ENCODE data around the gene AIG1.

The AIG1 gene

DNA sequence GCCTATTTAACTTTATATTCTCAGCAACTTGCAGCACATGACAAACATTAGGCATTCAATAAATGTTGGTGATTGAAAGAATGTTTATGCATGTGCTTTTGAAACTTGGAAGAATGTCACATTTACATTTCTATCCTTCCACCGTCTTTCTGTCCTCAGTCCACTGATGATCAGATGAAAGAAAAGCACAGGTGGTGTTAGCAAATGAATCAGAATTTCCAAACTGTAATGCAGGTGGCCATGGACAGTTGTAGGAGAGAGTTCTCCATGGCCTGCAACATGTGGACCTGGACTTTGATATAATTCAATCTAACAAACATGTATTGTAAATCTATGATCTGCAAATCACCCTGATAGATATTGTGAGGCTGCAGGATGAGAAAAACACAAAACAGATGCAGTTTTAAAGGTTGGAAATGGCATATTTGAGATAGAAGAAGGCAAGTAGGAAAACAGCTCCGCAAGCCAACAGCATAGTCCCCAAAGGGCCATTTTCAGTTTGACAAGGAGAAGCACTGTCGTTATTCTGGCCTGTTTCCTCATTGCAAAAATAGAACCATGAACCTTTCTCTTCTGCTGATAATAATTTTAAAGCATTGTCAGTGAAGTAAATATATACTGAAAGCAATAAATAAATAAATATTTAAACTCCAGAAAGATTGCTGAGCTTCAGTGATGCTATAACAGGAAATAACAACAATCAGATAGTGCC is 119.4 kb downstream of the AIG1 start:
- in situ Hi-C loops (cut with MboI; ENCODE audit: low sequenced_read_pairs, unreplicated experiment): no loop called here
- TF ChIP-seq, protein P1, sequence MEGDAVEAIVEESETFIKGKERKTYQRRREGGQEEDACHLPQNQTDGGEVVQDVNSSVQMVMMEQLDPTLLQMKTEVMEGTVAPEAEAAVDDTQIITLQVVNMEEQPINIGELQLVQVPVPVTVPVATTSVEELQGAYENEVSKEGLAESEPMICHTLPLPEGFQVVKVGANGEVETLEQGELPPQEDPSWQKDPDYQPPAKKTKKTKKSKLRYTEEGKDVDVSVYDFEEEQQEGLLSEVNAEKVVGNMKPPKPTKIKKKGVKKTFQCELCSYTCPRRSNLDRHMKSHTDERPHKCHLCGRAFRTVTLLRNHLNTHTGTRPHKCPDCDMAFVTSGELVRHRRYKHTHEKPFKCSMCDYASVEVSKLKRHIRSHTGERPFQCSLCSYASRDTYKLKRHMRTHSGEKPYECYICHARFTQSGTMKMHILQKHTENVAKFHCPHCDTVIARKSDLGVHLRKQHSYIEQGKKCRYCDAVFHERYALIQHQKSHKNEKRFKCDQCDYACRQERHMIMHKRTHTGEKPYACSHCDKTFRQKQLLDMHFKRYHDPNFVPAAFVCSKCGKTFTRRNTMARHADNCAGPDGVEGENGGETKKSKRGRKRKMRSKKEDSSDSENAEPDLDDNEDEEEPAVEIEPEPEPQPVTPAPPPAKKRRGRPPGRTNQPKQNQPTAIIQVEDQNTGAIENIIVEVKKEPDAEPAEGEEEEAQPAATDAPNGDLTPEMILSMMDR (IDR thresholded peaks at IDR 0.05; ENCODE audit: borderline replicate concordance, control extremely low read depth, extremely low read depth, insufficient read depth, missing control alignments): no peak
- no peak for DNase-seq (ENCODE audit: low spot score)

DNA sequence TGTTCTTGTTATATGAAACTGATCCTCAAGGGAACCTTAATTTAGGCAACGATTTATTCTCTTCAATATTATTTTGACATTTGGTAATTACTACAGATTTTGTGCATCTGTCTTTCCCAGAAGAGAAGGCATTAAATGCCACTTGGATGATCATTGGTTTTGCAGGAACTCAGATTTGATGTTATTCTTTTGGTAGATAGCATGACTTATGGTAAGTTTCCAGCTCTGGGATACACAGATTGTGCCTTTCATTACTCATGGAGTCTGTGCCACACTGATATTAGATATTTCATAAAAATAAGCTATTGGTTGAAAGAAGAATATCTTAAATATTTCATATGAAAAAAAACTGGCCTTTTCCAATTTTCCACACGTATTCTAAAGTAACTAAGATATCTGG is 120.1 kb downstream of the AIG1 start:
- no peak for DNase-seq (ENCODE audit: low spot score)

DNA sequence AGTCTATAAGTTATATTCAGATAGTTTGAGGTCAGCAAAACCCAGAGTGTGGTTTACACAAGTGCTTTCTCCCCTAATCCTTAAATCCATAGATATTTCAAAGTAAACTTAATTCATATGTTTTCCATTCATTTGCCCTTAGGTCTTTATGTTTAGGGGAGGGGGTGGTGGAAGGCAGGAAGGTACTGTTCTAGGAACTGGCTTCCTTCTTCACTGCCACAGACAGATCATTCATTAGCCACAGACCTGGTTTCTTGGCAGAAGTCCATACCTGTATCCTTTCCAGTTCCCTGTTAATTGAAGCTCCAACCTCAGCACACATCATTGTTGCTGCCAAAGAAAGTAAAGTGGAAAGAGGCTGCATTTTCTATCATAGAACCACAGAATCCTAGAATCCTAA is 123.0 kb downstream of the AIG1 start:
- TF ChIP-seq, protein P1 (IDR thresholded peaks at IDR 0.05; ENCODE audit: borderline replicate concordance, control extremely low read depth, extremely low read depth, insufficient read depth, missing control alignments): no peak
- in situ Hi-C loops (cut with MboI; ENCODE audit: low sequenced_read_pairs, unreplicated experiment): no loop called here
- DNase-seq (ENCODE audit: low spot score): no peak

More for the DNA sequence above, 120.1 kb downstream of the AIG1 start:
- TF ChIP-seq, protein P1 (IDR thresholded peaks at IDR 0.05; ENCODE audit: borderline replicate concordance, control extremely low read depth, extremely low read depth, insufficient read depth, missing control alignments): no peak
- in situ Hi-C loops (cut with MboI; ENCODE audit: low sequenced_read_pairs, unreplicated experiment): no loop called here

DNA sequence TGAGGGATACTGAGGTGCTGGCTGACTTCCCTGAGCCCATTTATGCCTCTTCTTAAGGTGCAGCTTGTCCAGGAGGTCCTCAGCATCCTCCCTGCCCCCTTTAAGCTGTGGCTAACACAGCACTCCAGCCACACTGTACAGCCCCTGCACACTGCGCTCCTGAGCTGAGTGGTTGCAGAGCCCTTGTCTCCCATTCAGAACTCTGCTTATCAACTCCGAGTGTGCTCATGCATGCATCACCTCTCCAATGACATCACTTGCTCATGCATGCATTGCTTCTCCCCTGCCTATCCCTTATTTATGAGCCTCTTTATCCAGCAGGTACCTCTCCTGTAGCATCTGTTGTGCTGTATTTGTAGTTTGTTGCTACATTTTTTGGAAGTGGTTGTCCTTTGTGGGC is 124.6 kb downstream of the AIG1 start:
- in situ Hi-C loops (cut with MboI; ENCODE audit: low sequenced_read_pairs, unreplicated experiment): no loop called here
- TF ChIP-seq, protein P1 (IDR thresholded peaks at IDR 0.05; ENCODE audit: borderline replicate concordance, control extremely low read depth, extremely low read depth, insufficient read depth, missing control alignments): no peak

DNA sequence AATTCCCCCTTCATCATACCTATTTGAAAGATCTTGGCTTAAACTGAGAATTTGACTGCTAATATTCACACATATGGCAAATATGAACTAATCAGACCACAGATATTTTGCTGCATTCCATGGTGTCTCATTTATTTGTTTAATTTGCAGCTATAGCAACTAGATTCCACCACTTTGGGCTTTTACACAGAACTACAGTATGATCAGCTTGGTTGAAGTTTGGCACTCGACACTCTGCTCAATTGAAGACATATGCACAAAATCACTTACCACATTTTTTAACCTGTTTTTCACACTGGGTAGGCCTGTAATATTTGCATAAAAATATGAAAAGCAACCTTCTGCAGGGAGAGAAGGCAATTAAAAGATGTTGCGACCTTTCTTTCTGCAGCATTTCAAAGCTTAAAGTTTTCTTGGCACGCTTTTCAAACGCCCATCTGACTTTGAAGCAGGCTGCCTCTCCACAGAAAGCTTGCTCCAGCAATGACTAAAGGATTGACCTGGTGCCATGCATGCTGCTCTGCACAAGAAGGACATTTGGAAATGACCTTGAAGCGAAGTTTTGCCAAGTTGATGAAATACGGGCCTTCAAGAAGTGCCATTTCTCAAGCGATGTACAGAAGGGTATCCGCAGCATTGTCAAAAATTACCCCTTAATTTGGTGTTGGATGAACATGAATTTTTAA is 126.7 kb downstream of the AIG1 start:
- in situ Hi-C loops (cut with MboI; ENCODE audit: low sequenced_read_pairs, unreplicated experiment): no loop called here
- DNase-seq (ENCODE audit: low spot score): no peak
- TF ChIP-seq, protein P1 (IDR thresholded peaks at IDR 0.05; ENCODE audit: borderline replicate concordance, control extremely low read depth, extremely low read depth, insufficient read depth, missing control alignments): no peak

More for the DNA sequence above, 124.6 kb downstream of the AIG1 start:
- no peak for DNase-seq (ENCODE audit: low spot score)

DNA sequence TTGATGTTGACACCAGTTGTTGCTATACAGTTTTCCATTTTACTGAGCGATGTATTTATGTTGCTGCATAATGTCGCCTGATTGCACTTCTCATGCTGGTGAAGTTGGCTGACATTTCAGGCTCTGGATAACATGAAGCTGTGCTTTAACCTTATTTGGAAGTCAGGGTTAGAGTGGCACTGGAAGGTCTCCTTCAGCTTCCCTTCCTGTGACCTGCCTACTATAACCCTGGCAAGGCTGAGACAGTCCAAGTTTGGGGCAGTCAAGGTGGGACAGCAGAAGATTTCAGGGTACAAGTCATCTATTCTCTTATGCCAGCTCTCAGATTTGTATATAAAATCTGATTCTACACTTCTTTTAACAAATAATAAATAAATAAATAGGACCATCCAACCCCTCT is 127.6 kb downstream of the AIG1 start:
- TF ChIP-seq, protein P1 (IDR thresholded peaks at IDR 0.05; ENCODE audit: borderline replicate concordance, control extremely low read depth, extremely low read depth, insufficient read depth, missing control alignments): no peak
- no peak for DNase-seq (ENCODE audit: low spot score)
- in situ Hi-C loops (cut with MboI; ENCODE audit: low sequenced_read_pairs, unreplicated experiment): no loop called here
